Endodermal cell (in vitro differentiated cells): ENCODE results near the gene ROR1. TPM values are rescaled to one million over a fixed set of nuclear protein-coding genes. Genes with fewer than 3 reads are reported as not detected.

ENCODE experiments used
- DNase-seq: peaks from one replicate; pipeline ENCODE4 v3.0.0-alpha.2; 2017
- H3K27ac ChIP-seq: 2 replicates; pipeline ENCODE4 v1.5.1; 2013; ENCODE audit warnings: mild to moderate bottlenecking, low read depth, low read length, moderate library complexity
- H3K27me3 ChIP-seq: 2 replicates; pipeline ENCODE4 v1.6.1; 2013; ENCODE audit warnings: mild to moderate bottlenecking, low read length, moderate library complexity; ENCODE audit not compliant: insufficient read depth, control insufficient read depth, poor library complexity, severe bottlenecking
- H3K36me3 ChIP-seq: 2 replicates; pipeline ENCODE4 v1.7.0; 2013; ENCODE audit warnings: mild to moderate bottlenecking, low read length, moderate library complexity; ENCODE audit not compliant: control insufficient read depth, insufficient read depth
- H3K4me1 ChIP-seq: one replicate; pipeline ENCODE4 v1.7.0; 2013; ENCODE audit warnings: low read length; ENCODE audit not compliant: control insufficient read depth, insufficient read depth
- H3K4me3 ChIP-seq: 2 replicates; pipeline ENCODE4 v1.5.1; 2013; ENCODE audit warnings: mild to moderate bottlenecking, low read length, moderate library complexity
- H3K9ac ChIP-seq: 2 replicates; pipeline ENCODE4 v1.6.1; 2013; ENCODE audit warnings: mild to moderate bottlenecking, low read length, moderate library complexity; ENCODE audit not compliant: poor library complexity, severe bottlenecking; ENCODE audit errors: extremely low read depth
- H3K9me3 ChIP-seq: 2 replicates; pipeline ENCODE4 v1.6.1; 2013; ENCODE audit warnings: mild to moderate bottlenecking, low read length, moderate library complexity; ENCODE audit not compliant: control insufficient read depth
- H3K27ac Mint-ChIP-seq: 2 replicates; pipeline ENCODE4 v1.8.0; 2020; ENCODE audit warnings: mixed read lengths
- H3K27me3 Mint-ChIP-seq: 2 replicates; pipeline ENCODE4 v1.8.0; 2021; ENCODE audit warnings: mild to moderate bottlenecking, mixed read lengths; ENCODE audit not compliant: insufficient read depth
- H3K36me3 Mint-ChIP-seq: 2 replicates; pipeline ENCODE4 v1.8.0; 2020; ENCODE audit warnings: low read depth, mixed read lengths
- H3K4me1 Mint-ChIP-seq: 2 replicates; pipeline ENCODE4 v1.8.0; 2020; ENCODE audit warnings: mixed read lengths
- H3K4me3 Mint-ChIP-seq: 2 replicates; pipeline ENCODE4 v1.8.0; 2020; ENCODE audit warnings: mild to moderate bottlenecking, moderate library complexity, mixed read lengths
- H3K9me3 Mint-ChIP-seq: 2 replicates; pipeline ENCODE4 v1.8.0; 2020; ENCODE audit warnings: mild to moderate bottlenecking, mixed read lengths
- WGBS, 2 experiments: methylation state at CpG; one replicate each; pipeline versions ENCODE4 v1.1.5 to v1.1.7; 2013; ENCODE audit warnings: missing lambda C conversion rate in 2 of 2, mixed read lengths in 1 of 2; ENCODE audit not compliant: insufficient coverage in 1 of 2, insufficient read length in 1 of 2; 5-methylcytosine and 5-hydroxymethylcytosine counted together
- total RNA-seq, 2 donors: library from RNA; stranded (reverse); fragmentation: NEBNext Ultra II Directional in 1 of 2; extraction: Animal tissue kit (Norgen Biotek cat#: 25700) in 1 of 2; gene quantifications; 2 replicates in 1 of 2; 3 replicates in 1 of 2; pipeline ENCODE4 v1.2.1, GENCODE V29; 2021
- TF ChIP-seq, protein P1 (sequence below): fragments of 200-600 bp; sonication (generic); conservative IDR thresholded peaks from 2 replicates; pipeline ENCODE4 v1.5.0; 2021; ENCODE audit warnings: antibody characterized with exemption, mild to moderate bottlenecking

Gene ROR1
- total RNA-seq, 2 donors from 2014 or later: 77.4 to 77.9 TPM

DNA sequence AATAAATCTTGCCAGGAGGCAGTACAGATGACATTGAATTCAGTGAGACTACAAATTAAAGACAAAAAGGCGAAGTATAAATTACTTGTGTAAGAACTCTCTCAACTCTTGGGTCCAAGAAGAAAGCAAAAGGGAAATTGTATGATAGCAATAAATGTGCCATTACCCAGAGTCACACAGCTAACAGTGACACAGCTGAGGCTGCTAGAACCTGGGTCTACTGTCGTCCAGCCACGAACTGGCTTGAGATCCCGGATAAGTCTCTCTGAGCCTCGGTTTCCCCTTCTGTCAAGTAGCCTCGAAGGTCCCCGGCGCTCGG is 362 bp upstream of the ROR1 start:
- Mint-ChIP-seq H3K4me3 (peak overlapping the region; percentile 95), H3K9me3 (no peaks in the 10 kb centered on the region), H3K27ac (no peak overlapping the region), H3K27me3 (no peaks in the 10 kb centered on the region), H3K4me1 (peaks cover 58% of the 10 kb centered on the region), H3K36me3 (no peaks in the 10 kb centered on the region)
- TF ChIP-seq, protein P1, sequence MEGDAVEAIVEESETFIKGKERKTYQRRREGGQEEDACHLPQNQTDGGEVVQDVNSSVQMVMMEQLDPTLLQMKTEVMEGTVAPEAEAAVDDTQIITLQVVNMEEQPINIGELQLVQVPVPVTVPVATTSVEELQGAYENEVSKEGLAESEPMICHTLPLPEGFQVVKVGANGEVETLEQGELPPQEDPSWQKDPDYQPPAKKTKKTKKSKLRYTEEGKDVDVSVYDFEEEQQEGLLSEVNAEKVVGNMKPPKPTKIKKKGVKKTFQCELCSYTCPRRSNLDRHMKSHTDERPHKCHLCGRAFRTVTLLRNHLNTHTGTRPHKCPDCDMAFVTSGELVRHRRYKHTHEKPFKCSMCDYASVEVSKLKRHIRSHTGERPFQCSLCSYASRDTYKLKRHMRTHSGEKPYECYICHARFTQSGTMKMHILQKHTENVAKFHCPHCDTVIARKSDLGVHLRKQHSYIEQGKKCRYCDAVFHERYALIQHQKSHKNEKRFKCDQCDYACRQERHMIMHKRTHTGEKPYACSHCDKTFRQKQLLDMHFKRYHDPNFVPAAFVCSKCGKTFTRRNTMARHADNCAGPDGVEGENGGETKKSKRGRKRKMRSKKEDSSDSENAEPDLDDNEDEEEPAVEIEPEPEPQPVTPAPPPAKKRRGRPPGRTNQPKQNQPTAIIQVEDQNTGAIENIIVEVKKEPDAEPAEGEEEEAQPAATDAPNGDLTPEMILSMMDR: no peak
- H3K27ac ChIP-seq: no peak overlapping the region
- no peaks in the 10 kb centered on the region for H3K27me3 ChIP-seq
- H3K4me1 ChIP-seq: peaks cover 16% of the 10 kb centered on the region
- DNase-seq: no peak
- peak overlapping the region; percentile 80 for H3K4me3 ChIP-seq
- H3K9ac ChIP-seq: peak overlapping the region; percentile 35
- no peaks in the 10 kb centered on the region for H3K9me3 ChIP-seq
- 1 to 20% methylated on average over 1 to 9 of the region's 9 CpGs for WGBS, 2 experiments
- no peaks in the 10 kb centered on the region for H3K36me3 ChIP-seq

DNA sequence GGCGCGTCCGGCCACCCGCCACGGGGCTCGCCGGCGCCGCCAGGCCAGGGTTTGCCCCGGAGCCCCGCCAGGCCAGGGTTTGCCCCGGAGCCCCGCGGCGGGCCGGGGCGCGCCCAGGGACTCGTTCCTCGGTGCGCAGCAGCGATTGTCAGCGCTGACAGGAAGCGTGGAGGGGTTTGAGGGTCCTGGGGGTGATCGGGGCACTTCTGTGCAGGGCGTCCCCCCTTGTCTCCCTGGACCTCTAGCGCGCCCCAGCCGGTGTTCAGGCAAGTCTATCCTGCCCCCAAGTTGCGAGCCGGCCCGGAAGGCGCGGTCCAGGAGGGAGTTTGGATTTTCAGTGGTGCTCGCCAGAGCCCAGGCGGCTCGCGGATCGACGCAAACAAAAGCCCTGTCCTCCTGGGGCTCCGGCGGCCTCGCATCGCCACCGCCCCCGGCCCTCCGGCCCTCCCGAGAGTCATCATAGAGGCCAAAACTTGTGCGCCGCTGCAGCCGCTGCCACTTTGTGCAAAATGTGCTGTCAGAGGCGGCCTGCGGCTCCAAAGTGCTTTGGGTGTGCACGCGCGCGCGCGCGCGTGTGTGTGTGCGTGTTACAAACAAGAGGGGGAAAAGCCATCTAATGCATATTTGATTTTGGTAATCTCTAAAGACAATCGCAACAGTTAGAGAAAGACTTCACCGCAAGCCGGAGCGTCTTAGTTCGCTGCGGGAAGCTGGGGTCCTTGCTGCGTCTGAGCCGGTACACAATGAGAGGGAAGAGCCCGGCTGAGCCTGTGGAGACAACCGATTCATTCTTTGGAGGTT is 1.0 kb downstream of the ROR1 start:
- TF ChIP-seq, protein P1: no peak
- H3K36me3 Mint-ChIP-seq: no peaks in the 10 kb centered on the region

DNA sequence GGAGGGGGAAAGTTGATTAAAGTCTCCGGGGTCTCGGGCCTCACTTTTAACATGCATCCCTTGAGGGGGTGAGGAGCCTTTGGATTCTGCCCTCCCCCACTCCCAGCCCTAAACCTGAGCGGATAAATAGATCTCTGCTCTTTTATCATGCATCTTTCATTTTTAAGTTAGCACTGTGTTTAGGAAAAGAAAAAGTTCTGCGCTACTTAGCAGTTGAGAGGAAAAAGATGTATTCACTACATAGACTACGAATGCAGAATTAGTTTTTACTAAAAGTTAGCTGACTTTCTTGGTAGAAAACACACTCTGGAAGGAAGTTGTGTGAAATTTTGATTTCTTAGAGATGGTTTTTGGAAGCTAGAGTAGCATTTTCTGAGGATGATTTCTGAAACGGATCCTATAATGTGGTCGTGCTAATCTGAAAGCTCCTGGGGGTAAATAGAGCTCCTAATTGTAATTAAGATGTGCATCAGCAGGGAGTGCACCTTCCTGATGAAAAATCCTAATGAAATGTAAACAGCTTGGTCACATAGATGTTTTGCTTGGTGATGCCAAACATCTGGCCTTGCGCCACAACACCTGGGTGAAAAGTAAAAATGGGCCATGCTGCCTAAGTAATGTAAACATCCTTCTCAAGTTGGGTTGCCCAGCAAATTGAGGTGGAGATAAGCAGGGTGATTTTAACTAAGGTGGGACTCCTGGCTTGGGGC is 1.8 kb downstream of the ROR1 start:
- H3K9me3 ChIP-seq: no peaks in the 10 kb centered on the region
- no peaks in the 10 kb centered on the region for H3K36me3 Mint-ChIP-seq
- H3K9ac ChIP-seq: peak overlapping the region; percentile 27
- TF ChIP-seq, protein P1: no peak
- 0 to 2% methylated on average over 4 to 8 of the region's 8 CpGs for WGBS, 2 experiments
- no peaks in the 10 kb centered on the region for H3K27me3 Mint-ChIP-seq
- peak overlapping the region; percentile 94 for H3K27ac Mint-ChIP-seq
- peaks cover 28% of the 10 kb centered on the region for H3K4me1 ChIP-seq
- no peaks in the 10 kb centered on the region for H3K27me3 ChIP-seq
- DNase-seq: no peak
- peak overlapping the region; percentile 77 for H3K4me3 ChIP-seq
- H3K27ac ChIP-seq: peak overlapping the region; percentile 62
- H3K4me1 Mint-ChIP-seq: peaks cover 72% of the 10 kb centered on the region
- H3K4me3 Mint-ChIP-seq: peak overlapping the region; percentile 95
- no peaks in the 10 kb centered on the region for H3K36me3 ChIP-seq
- H3K9me3 Mint-ChIP-seq: no peaks in the 10 kb centered on the region

More for the DNA sequence above, 1.0 kb downstream of the ROR1 start:
- Histone ChIP-seq H3K9me3 (no peaks in the 10 kb centered on the region), H3K27ac (peak overlapping the region; percentile 62), H3K36me3 (no peaks in the 10 kb centered on the region), H3K9ac (peak overlapping the region; percentile 39), H3K27me3 (no peaks in the 10 kb centered on the region), H3K4me3 (peak overlapping the region; percentile 77), H3K4me1 (peaks cover 25% of the 10 kb centered on the region)
- DNase-seq: peak; percentile 89
- WGBS, 2 experiments: 0 to 2% methylated on average over 13 to 72 of the region's 72 CpGs
- Mint-ChIP-seq H3K4me1 (peaks cover 70% of the 10 kb centered on the region), H3K9me3 (no peaks in the 10 kb centered on the region), H3K4me3 (peak overlapping the region; percentile 95), H3K27me3 (no peaks in the 10 kb centered on the region), H3K27ac (peak overlapping the region; percentile 94)
